Body of pancreas (tissue), 4 donors: ENCODE data around the gene CCL7.

Source experiments
- CTCF ChIP-seq, 7 experiments: fragments of 450-650 bp in 4 of 7; fragments of 200-600 bp in 3 of 7; sonication (generic) in 3 of 7; IDR thresholded peaks; one replicate each; pipeline ENCODE4 v1.5.1; 2016 to 2019; ENCODE audit warnings: antibody characterized with exemption in 7 of 7
- POLR2A ChIP-seq, 3 donors: fragments of 450-650 bp; IDR thresholded peaks; one replicate each; pipeline ENCODE4 v1.6.1; 2016; ENCODE audit warnings: antibody characterized with exemption in 3 of 3, mild to moderate bottlenecking in 2 of 3

DNA sequence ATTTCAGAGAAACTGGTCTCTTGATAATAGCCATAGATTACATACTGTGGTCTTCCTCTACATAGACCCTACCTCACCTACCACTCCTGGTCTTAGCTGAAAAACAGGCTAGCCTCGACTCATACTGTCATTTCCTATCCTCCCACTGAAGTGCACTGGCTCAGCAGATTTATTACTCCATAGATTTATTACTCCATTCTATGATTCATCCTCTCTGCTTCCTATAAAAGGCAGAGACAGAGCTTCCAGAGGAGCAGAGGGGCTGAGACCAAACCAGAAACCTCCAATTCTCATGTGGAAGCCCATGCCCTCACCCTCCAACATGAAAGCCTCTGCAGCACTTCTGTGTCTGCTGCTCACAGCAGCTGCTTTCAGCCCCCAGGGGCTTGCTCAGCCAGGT is at the start of gene CCL7:
- no peak for TF ChIP-seq CTCF (IDR thresholded peaks at IDR 0.05)
- no peak for TF ChIP-seq POLR2A (IDR thresholded peaks at IDR 0.05)
